22Rv1 (cell line): ENCODE measurements around the gene ATG13.

Source experiments
- CTCF ChIP-seq: fragments of 450-650 bp; IDR thresholded peaks from 2 replicates; pipeline ENCODE4 v1.5.1; 2017; ENCODE audit warnings: mild to moderate bottlenecking
- ZFX ChIP-seq: fragments of 450-650 bp; IDR thresholded peaks from 2 replicates; pipeline ENCODE4 v1.6.1; 2017; ENCODE audit warnings: antibody characterized with exemption, borderline replicate concordance

- TF ChIP-seq CTCF (no peak), ZFX (no peak)
Observed at GRCh38 chr11:46711303-46711702, 94.0 kb downstream of the ATG13 start.
